Measurements from ENCODE around the gene ZNF680.

DNA sequence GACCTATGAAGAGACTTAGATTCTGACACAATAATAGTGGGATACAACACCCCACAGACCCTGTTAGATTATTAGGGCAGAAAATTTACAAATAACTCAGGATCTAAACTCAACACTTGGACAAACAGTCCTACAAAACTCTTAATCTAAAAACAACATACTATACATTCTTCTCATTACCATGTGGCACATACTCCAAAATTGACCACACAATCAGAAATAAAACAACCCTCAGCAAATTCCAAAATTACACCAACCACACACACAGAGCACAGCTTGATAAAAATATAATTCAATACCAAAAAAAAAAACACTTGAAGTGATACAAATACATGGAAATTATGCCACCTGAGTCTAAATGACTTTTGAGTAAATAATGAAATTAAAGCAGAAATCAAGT is 7.8 kb downstream of the ZNF680 start:
- TF ChIP-seq EZH2phosphoT487 (IDR thresholded peaks at IDR 0.05; ENCODE audit: borderline replicate concordance, low read depth, low read length): no peak
- TF ChIP-seq, protein P1, sequence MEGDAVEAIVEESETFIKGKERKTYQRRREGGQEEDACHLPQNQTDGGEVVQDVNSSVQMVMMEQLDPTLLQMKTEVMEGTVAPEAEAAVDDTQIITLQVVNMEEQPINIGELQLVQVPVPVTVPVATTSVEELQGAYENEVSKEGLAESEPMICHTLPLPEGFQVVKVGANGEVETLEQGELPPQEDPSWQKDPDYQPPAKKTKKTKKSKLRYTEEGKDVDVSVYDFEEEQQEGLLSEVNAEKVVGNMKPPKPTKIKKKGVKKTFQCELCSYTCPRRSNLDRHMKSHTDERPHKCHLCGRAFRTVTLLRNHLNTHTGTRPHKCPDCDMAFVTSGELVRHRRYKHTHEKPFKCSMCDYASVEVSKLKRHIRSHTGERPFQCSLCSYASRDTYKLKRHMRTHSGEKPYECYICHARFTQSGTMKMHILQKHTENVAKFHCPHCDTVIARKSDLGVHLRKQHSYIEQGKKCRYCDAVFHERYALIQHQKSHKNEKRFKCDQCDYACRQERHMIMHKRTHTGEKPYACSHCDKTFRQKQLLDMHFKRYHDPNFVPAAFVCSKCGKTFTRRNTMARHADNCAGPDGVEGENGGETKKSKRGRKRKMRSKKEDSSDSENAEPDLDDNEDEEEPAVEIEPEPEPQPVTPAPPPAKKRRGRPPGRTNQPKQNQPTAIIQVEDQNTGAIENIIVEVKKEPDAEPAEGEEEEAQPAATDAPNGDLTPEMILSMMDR (conservative IDR thresholded peaks at IDR 0.05; ENCODE audit: low read length): no peak
